Activated gamma-delta T cell (primary cell): ENCODE data around the gene LRTM2.

Experiments used
- DNase-seq: peaks from one replicate; lab custom pipeline; 2025; lab: John Stamatoyannopoulos, UW

LRTM2 gene

GRCh38 chr12:1864867-1865266 lies 44.5 kb downstream of the LRTM2 start:
- DNase-seq, result no peak

GRCh38 chr12:1865284-1865866 lies 45.0 kb downstream of the LRTM2 start:
- DNase-seq, result no peak

- no peak for DNase-seq
These were observed 48.8 kb downstream of the LRTM2 start for GRCh38 chr12:1869145-1869544.

DNA sequence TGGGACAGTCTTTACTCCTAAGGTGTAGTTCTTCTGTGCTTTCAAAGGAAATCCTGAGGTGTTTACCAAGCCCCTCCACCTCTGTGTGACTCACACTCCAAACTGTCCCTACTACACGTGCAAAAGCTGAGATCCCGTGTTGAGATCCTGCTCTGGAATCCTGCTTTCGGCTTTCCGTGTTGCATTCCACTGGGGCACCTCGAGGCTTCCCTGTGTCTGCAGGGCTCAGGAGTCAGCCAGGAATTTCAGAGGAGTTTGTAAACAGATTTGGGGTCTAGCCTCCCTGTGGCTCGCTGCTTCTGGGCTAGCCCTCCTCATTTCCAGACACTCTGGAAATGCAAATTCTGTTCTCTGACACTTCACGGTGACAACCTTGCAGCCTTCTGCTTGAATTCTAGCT lies 49.7 kb downstream of the LRTM2 start:
- DNase-seq, result no peak

DNA sequence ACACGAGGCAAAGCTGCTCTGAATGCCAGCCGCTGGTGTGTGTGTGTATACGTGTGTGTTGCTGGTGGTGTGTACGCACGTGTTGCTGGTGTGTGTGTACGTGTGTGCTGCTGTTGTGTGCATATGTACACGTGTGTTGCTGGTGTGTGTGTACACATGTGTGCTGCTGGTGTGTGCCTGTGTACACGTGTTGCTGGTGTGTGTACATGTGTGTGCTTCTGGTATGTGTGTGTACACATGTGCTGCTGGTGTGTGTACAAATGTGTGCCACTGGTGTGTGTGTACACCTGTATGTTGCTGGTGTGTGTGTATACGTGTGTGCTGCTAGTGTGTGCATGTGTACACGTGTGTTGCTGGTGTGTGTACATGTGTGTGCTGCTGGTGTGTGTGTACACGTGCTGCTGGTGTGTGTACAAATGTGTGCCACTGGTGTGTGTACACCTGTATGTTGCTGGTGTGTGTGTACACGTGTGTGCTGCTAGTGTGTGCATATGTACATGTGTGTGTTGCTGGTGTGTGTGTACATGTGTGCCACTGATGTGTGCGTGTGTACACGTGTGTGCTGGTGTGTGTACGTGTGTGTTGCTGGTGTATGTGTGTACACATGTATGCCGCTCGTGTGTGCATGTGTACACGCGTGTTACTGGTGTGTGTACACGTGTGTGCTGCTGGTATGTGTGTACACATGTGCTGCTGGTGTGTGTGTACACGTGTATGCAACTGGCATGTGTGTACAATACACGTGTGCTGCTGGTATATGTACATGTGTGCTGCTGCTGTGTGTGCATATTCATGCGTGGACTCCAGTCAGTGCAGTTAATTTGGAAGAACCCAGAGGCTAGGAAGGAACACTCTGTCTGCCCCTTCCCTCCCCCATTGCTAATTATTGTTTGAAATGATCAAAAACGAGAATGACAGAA lies 50.9 kb downstream of the LRTM2 start:
- no peak for DNase-seq

DNA sequence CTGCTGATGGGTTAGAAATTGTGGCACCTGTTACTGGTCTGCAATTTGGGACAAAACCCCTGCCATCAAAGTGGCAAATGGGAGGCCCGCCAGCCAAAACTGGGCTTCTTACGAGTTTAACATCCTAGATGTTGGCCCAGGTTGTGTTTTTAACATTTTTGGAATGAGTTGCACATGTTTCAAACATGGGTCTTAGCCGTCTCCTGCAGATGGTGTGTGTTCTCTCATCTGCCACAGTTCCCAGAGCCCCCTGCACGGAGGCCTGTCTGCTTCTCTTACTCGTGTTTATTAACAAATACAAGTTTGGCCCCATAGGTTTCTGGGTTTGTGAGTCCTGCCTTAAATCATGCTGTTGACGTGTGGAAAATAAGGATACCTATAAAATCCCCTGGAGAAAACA lies 51.6 kb downstream of the LRTM2 start:
- no peak for DNase-seq

GRCh38 chr12:1872448-1872847 lies 52.1 kb downstream of the LRTM2 start:
- no peak for DNase-seq

- no peak for DNase-seq
These were observed 53.5 kb downstream of the LRTM2 start for GRCh38 chr12:1873531-1874510.

DNA sequence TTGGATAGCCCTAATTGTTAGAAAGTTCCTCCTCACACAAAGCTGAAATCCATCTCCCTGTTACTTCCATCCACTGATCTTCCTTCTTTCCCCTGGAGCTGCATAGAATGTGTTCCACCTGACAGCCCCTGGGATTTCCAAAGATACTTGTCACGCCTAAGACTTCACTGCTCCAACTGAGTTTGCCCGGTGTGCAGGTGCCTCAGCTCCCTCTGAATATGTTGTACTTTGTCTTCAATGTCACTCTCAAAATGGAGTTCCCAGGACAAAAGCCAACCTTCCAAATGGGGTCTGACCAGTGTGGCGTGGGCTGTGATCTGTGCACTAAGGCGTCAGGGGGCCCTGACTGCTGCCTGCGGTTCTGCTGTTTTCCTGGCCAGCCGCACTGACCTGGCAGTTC lies 55.2 kb downstream of the LRTM2 start:
- DNase-seq, result no peak

DNA sequence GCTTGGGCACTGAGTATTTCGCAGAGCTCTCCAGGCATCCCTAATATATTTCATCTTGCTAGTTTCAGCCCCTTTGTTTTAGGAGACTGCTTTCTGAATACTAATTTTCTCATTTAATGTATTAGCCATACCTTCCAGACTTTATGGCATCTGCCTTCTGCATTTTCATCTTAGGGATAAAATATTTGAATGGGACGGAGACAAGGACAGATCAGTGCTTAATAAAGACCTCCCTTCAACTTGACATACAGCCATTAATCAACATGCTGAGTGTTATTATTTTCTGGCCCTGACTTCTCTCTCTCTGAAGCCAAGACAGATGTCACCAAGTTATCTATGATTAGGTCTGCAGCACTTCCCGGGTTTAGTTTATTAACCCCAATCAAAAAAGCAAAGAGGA lies 55.7 kb downstream of the LRTM2 start:
- DNase-seq, result no peak

DNA sequence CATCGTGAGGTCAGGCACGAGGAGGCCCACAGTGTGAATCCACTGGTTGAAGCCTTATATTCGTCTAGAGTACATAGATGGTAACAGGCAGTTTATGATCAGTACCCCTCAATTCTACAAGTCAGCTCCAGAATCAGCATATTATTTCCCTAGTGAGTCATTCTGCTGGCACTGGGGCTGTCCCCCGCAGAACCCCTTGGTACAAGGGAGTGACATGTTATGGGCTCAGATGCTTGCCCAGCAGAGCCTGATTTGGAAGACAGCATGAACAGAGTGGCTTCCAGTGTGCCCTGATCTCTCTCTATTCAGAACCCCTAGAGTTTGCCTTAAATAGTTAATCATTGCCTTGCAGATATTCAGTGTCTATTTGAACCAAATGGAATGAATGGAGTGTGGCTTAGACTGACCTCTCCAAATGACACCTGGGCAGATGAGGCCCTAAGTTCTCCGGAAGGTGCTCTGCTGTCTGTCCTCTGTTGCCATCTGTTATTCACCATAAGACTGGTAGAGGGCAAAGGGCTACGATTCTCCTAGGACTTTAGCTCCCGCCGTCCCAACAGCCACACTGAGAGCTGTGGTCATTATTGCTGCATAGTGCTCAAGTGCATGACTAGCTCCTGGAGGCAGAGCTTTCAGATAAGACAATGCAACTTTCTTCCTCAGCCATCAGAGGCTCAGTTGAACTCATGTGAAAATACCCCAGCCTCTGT lies 57.0 kb downstream of the LRTM2 start:
- DNase-seq, result no peak

GRCh38 chr12:1878214-1878613 lies 57.8 kb downstream of the LRTM2 start:
- DNase-seq, result no peak

DNA sequence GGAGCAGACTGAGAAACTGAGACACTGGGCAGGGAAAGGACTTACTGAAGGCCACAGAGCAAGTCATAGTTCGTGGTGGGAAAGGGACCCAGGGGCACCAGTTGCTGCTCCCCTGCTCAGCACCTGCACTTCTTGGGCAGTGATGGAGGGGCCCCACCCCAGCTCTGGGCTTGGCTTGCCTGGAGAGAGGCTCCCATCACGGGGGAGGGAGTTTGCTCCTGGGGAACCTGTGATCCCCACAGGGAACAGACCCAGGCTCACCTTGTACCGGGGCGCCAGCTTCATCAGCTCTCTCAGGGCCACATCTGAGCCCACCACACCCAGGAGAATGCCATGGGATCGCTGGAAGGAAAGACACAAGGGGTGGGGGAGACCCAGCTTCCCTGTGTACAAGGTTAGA lies 58.3 kb downstream of the LRTM2 start:
- no peak for DNase-seq

GRCh38 chr12:1879633-1880032 lies 59.3 kb downstream of the LRTM2 start:
- no peak for DNase-seq

GRCh38 chr12:1880153-1880845 lies 59.9 kb downstream of the LRTM2 start:
- DNase-seq, result no peak

- no peak for DNase-seq
These were observed 60.5 kb downstream of the LRTM2 start for GRCh38 chr12:1880876-1881275.

DNA sequence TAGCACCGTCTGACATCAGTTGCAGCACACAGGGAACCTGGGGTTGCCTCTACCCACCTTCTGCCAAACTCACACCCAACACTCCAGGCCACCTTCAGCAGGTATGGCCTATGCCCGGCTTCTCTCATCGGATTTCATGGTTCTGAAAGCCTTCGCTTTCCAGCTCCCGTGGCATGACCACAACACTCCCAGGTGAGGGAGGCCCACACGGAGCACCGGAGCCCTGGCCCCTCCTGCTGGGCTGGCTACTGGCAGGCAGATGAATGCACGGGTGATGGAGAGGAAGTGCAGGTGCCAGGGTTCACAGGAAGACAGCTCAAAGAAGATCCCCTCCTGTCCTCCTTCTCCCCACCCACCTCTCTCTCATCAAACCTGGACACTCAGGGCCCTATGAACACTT lies 60.9 kb downstream of the LRTM2 start:
- no peak for DNase-seq

GRCh38 chr12:1881936-1882335 lies 61.6 kb downstream of the LRTM2 start:
- no peak for DNase-seq

GRCh38 chr12:1882405-1882804 lies 62.0 kb downstream of the LRTM2 start:
- DNase-seq, result no peak

DNA sequence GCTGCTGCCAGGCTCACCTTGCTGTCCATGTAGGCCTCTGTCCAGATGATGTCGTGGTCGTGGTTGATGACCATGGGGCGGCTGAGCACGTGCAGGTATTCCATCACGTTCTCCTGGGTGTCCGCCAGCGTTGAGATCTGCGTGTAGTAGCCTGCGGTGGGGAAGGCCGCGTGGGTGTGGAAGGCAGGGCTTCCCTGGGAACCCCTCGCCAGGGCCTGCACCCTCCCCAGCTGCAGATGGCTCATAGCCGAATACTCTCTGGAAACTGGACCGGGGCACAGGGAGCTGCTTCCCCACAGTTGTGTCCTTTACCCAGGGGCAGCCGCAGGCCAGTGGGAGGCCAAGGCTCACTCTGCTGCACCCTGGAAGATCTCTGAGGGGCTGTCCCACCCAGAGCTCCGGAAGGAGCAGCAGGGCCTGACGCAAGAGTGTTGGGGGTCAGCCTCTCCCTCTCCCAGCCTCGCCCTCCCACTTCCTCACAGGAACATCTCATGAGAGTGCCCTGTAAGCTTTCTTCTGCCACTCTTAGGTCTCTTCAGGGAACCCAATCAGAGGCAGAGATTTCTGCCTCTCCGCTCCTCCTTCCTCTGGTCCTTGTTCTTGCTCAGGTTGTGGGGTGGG lies 62.6 kb downstream of the LRTM2 start:
- no peak for DNase-seq

GRCh38 chr12:1883513-1883912 lies 63.1 kb downstream of the LRTM2 start:
- DNase-seq, result no peak
